ENCODE measurements around the gene BCL2L12. TPM values are rescaled to one million over a fixed set of nuclear protein-coding genes. Genes with fewer than 3 reads are reported as not detected.

BCL2L12 gene
- total RNA-seq, 2 experiments from 2014 or later: 87.2 to 89.1 TPM

DNA sequence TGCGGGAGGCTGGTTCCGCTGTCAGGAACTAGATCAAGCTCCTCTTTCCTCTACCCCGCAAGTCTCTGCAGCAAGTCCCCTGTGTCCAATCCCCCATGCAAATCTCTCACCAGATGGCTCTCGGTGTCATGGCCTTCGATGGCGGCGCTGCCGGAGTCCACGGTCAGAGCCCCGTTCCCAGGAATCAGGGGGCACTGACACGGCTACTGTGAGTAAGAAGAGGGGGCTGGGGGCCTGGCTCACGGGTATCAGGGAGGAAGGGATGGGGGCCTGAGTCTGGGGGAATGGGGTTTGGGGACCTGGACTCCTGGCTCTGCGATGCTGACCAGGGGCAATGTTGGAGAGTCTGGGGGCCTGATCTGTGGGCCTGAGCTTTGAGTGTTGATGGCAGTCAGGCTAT lies 19.7 kb upstream of the BCL2L12 start:
- DNase-seq: no peak
- H3K27me3 Mint-ChIP-seq: no peaks in the 10 kb centered on the region
- no peak overlapping the region for H3K27ac Mint-ChIP-seq
- H3K9me3 Mint-ChIP-seq: no peaks in the 10 kb centered on the region
- intact Hi-C loops (cut with micrococcal nuclease): no loop called here
- peaks cover 12% of the 10 kb centered on the region for H3K36me3 Mint-ChIP-seq
- H3K4me3 Mint-ChIP-seq: no peak overlapping the region
- H3K4me1 Mint-ChIP-seq (ENCODE audit: low read depth): peaks cover 28% of the 10 kb centered on the region
- ChIA-PET POLR2A (no interaction called here), CTCF (interaction anchor here (1.1 kb wide), 1 partner anchor 35 kb away, joined by 3 read pairs; no protein-coding TSS in a partner anchor)

DNA sequence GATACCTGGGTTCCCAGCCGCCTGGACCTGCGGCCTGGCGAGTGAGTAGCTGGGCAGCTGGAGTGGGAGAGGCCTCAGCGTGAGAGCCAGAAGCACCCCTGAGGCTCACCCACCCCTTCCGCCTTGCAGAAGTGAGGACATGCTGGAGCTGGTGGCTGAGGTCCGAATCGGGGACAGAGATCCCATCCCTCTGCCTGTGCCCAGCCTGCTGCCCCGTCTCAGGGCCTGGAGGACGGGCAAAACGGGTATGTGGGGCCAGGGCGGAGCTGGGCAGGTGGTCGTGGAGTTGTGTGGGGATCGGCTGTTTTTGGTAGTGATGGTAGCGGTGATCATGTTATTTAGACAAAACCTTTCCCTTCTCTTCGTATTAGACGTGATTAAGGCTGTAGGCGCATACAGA lies 19.1 kb upstream of the BCL2L12 start:
- Mint-ChIP-seq H3K36me3 (peaks cover 12% of the 10 kb centered on the region), H3K4me3 (no peak overlapping the region), H3K4me1 (ENCODE audit: low read depth) (peaks cover 27% of the 10 kb centered on the region), H3K27ac (no peak overlapping the region), H3K27me3 (no peaks in the 10 kb centered on the region), H3K9me3 (no peaks in the 10 kb centered on the region)
- no peak for DNase-seq
- CTCF ChIA-PET: interaction anchor here (1.1 kb wide), 1 partner anchor 34 kb away, joined by 3 read pairs; no protein-coding TSS in a partner anchor
- intact Hi-C loops (cut with micrococcal nuclease): no loop called here
- POLR2A ChIA-PET: no interaction called here

DNA sequence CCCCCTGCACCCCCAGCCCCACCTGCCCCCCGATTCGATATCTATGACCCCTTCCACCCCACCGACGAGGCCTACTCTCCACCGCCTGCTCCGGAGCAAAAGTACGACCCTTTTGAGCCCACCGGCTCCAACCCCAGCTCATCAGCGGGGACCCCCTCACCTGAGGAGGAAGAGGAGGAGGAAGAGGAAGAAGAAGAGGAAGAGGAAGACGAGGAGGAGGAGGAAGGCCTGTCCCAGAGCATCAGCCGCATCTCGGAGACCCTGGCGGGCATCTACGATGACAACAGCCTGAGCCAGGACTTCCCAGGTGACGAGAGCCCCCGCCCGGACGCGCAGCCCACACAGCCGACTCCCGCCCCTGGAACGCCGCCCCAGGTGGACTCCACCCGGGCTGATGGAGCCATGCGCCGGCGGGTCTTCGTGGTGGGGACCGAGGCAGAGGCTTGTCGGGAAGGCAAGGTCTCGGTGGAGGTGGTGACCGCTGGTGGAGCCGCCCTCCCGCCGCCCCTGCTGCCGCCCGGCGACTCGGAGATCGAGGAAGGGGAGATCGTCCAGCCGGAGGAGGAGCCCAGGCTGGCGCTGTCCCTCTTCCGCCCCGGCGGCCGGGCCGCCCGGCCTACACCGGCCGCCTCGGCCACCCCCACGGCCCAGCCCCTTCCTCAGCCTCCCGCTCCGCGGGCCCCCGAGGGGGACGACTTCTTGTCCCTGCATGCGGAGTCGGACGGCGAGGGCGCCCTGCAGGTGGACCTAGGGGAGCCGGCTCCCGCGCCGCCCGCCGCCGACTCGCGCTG lies 14.5 kb upstream of the BCL2L12 start:
- POLR2A ChIA-PET: no interaction called here

DNA sequence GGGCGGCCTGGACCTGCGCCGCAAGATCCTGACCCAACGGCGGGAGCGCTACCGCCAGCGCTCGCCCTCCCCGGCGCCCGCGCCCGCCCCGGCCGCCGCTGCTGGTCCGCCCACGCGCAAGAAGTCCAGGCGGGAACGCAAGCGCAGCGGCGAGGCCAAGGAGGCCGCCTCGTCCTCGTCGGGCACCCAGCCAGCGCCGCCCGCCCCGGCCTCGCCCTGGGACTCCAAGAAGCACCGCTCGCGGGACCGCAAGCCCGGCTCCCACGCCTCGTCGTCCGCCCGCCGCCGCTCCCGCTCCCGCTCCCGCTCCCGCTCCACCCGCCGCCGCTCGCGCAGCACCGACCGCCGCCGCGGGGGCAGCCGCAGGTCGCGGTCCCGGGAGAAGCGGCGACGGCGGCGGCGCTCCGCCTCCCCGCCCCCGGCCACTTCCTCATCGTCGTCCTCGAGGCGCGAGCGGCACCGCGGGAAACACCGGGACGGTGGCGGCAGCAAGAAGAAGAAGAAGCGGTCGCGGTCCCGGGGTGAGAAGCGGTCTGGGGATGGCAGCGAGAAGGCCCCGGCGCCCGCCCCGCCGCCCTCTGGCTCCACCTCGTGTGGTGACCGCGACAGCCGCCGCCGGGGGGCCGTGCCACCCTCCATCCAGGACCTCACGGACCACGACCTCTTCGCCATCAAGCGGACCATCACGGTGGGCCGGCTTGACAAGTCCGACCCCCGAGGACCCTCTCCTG lies 13.7 kb upstream of the BCL2L12 start:
- Mint-ChIP-seq H3K36me3 (peaks cover 22% of the 10 kb centered on the region), H3K4me3 (no peak overlapping the region), H3K27me3 (no peaks in the 10 kb centered on the region), H3K4me1 (ENCODE audit: low read depth) (peaks cover 2% of the 10 kb centered on the region), H3K9me3 (no peaks in the 10 kb centered on the region), H3K27ac (no peak overlapping the region)
- ChIA-PET POLR2A (no interaction called here), CTCF (no interaction called here)
- no peak for DNase-seq
- intact Hi-C loops (cut with micrococcal nuclease): no loop called here

More for the DNA sequence above, 14.5 kb upstream of the BCL2L12 start:
- Mint-ChIP-seq H3K9me3 (no peaks in the 10 kb centered on the region), H3K27ac (no peak overlapping the region), H3K36me3 (peaks cover 21% of the 10 kb centered on the region), H3K27me3 (no peaks in the 10 kb centered on the region), H3K4me3 (no peak overlapping the region), H3K4me1 (ENCODE audit: low read depth) (peaks cover 2% of the 10 kb centered on the region)
- DNase-seq: no peak
- intact Hi-C loops (cut with micrococcal nuclease): no loop called here
- CTCF ChIA-PET: no interaction called here

DNA sequence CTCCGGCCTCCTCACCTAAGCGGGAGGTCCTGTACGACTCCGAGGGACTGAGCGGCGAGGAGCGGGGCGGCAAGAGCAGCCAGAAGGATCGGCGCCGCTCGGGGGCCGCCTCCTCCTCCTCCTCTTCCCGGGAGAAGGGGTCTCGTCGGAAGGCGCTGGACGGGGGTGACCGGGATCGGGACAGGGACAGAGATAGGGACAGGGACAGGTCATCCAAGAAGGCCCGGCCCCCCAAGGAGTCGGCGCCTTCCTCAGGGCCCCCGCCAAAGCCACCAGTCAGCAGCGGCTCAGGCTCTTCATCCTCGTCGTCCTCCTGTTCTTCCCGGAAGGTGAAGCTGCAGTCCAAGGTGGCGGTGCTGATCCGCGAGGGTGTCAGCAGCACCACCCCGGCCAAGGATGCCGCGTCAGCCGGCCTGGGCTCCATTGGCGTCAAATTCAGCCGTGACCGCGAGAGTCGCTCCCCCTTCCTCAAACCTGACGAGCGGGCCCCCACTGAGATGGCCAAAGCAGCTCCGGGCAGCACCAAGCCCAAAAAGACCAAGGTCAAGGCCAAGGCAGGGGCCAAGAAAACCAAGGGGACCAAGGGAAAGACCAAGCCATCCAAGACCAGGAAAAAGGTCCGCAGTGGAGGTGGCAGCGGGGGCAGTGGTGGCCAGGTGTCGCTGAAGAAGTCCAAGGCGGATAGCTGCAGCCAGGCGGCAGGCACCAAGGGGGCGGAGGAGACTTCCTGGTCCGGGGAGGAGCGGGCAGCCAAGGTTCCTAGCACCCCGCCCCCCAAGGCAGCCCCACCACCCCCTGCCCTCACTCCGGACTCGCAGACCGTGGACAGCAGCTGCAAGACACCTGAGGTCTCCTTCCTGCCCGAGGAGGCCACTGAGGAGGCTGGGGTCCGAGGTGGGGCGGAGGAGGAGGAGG lies 12.9 kb upstream of the BCL2L12 start:
- ChIA-PET CTCF (no interaction called here), POLR2A (no interaction called here)
- no peak overlapping the region for H3K4me3 Mint-ChIP-seq
- no peak for DNase-seq
- H3K36me3 Mint-ChIP-seq: peaks cover 26% of the 10 kb centered on the region
- no peaks in the 10 kb centered on the region for H3K9me3 Mint-ChIP-seq
- H3K27ac Mint-ChIP-seq: no peak overlapping the region
- H3K4me1 Mint-ChIP-seq (ENCODE audit: low read depth): no peaks in the 10 kb centered on the region
- no peaks in the 10 kb centered on the region for H3K27me3 Mint-ChIP-seq
- intact Hi-C loops (cut with micrococcal nuclease): no loop called here

DNA sequence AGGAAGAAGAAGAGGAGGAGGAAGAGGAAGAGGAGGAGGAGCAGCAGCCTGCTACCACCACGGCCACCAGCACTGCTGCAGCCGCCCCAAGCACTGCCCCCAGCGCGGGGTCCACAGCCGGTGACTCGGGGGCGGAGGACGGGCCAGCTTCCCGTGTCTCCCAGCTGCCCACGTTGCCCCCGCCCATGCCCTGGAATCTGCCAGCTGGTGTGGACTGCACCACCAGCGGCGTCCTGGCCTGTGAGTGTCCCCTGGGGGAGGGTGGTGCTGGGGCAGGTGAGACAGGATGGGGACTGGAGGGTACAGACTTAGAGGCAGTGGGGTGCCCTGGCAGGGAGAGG lies 12.3 kb upstream of the BCL2L12 start:
- Mint-ChIP-seq H3K4me1 (ENCODE audit: low read depth) (no peaks in the 10 kb centered on the region), H3K27me3 (no peaks in the 10 kb centered on the region), H3K27ac (no peak overlapping the region), H3K36me3 (peaks cover 27% of the 10 kb centered on the region), H3K4me3 (no peak overlapping the region), H3K9me3 (no peaks in the 10 kb centered on the region)
- DNase-seq: no peak
- ChIA-PET CTCF (no interaction called here), POLR2A (no interaction called here)
- intact Hi-C loops (cut with micrococcal nuclease): no loop called here

DNA sequence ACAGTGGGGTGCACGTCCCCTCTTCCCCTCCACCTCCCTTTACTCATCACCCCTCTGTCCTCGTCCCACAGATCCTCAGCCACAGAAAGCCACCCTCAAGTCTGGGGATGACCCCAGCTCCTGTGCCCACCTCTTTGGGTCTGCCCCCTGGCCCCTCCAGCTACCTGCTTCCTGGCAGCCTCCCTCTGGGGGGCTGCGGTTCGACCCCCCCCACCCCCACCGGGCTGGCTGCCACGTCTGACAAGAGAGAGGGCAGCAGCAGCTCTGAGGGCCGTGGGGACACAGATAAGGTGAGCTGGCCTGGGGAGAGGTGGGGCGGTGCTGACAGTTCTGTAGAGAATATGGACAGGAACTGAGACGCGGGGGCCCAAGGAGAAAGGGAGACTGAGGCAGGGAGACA lies 11.2 kb upstream of the BCL2L12 start:
- Mint-ChIP-seq H3K9me3 (no peaks in the 10 kb centered on the region), H3K4me1 (ENCODE audit: low read depth) (peaks cover 3% of the 10 kb centered on the region), H3K4me3 (no peak overlapping the region), H3K36me3 (peaks cover 30% of the 10 kb centered on the region), H3K27me3 (no peaks in the 10 kb centered on the region), H3K27ac (no peak overlapping the region)
- no peak for DNase-seq
- intact Hi-C loops (cut with micrococcal nuclease): no loop called here
- ChIA-PET POLR2A (interaction anchor here (1.7 kb wide), 1 partner anchor 10 kb away, joined by 5 read pairs; no protein-coding TSS in a partner anchor), CTCF (interaction anchor here (2.0 kb wide), 1 partner anchor 13 kb away, joined by 5 read pairs; no protein-coding TSS in a partner anchor)

DNA sequence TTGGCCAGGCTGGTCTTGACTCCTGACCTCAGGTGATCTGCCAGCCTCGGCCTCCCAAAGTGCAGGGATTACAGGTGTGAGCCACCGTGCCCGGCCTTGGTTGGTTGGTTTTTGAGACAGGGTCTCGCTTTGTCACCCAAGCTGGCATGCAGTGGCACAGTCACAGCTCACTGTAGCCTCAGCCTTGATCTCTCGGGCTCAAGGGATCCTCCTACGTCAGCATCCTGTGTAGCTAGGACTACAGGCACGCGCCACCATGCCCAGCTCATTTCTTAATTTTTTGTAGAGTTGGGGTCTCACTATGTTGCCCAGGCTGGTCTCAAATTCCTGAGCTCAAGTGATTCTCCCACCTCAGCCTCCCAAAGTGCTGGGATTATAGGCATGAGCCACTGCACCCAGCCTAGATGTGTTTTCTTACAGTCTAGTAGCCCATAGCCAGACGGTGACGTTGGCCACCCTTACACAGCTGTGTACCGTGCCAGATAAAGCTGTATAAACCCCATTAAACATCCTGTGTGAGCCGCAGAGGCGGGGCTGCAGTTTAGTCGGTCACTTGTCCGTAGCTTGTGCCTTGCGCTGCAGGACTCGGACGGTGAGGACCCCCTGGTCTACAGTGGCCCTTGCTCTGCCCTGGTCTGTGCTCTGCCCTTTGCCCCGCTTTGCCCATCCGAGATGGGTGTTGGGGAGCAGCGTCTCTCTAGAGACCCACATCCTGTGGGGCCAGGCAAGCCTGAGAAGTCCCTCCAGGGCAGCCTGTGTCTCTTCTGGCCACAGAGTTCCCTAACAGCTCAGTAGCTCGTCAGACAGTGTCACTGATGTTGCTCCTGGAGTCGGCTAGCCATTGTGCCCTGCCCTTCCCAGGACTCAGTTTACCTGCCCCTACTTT lies 9.9 kb upstream of the BCL2L12 start:
- intact Hi-C loops (cut with micrococcal nuclease): no loop called here
- no peaks in the 10 kb centered on the region for H3K9me3 Mint-ChIP-seq
- peaks cover 3% of the 10 kb centered on the region for H3K4me1 Mint-ChIP-seq (ENCODE audit: low read depth)

DNA sequence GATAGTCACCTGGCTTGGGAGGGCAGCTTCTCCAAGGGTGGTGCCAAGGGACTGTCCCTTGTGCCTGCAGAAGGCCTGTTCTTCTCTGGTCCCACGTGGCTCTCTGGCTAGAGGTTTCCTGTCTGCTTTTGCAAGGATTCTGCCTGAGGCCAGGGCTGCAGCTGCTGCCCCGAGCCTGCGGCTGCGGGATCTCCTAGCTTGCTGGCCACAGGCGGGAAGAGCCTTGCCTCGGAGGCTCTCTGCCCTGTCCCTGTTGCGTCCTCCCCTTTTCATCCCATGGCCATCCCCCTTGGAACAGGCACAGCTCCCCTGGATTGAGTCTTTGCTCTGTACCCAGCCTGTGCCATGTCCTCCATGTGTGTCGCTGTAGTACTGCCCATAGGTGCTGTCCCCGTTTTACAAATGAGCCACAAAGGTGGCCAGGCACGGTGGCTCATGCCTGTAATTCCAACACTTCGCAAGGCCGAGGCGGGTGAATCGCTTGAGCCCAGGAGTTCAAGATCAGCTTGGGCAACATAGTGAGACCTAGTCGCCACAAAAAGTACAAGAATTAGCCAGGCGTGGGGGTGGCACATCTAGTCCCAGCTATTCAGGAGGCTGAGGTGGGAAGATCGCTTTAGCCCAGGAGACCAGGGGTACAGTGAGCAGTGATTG lies 9.2 kb upstream of the BCL2L12 start:
- no peak overlapping the region for H3K4me3 Mint-ChIP-seq
- intact Hi-C loops (cut with micrococcal nuclease): no loop called here
- no peak for DNase-seq
- peaks cover 32% of the 10 kb centered on the region for H3K36me3 Mint-ChIP-seq
- H3K9me3 Mint-ChIP-seq: no peaks in the 10 kb centered on the region
- ChIA-PET CTCF (interaction anchor here (1.5 to 2.5 kb wide), 3 partner anchors 16 to 24 kb away, joined by 4 to 13 read pairs (median 5); no protein-coding TSS in a partner anchor), POLR2A (interaction anchor here (1.3 to 1.7 kb wide), 2 partner anchors 8 to 20 kb away, joined by 3 to 5 read pairs; no protein-coding TSS in a partner anchor)
- H3K4me1 Mint-ChIP-seq (ENCODE audit: low read depth): peaks cover 3% of the 10 kb centered on the region
- H3K27me3 Mint-ChIP-seq: no peaks in the 10 kb centered on the region
- H3K27ac Mint-ChIP-seq: no peak overlapping the region

More for the DNA sequence above, 9.9 kb upstream of the BCL2L12 start:
- DNase-seq: no peak
- no peak overlapping the region for H3K4me3 Mint-ChIP-seq
- POLR2A ChIA-PET: interaction anchor here (0.5 to 1.7 kb wide), 5 partner anchors 8 to 704 kb away, joined by 3 to 6 read pairs (median 3); no protein-coding TSS in a partner anchor
- no peaks in the 10 kb centered on the region for H3K27me3 Mint-ChIP-seq
- H3K36me3 Mint-ChIP-seq: peaks cover 33% of the 10 kb centered on the region
- H3K27ac Mint-ChIP-seq: no peak overlapping the region
- CTCF ChIA-PET: interaction anchor here (0.8 to 2.5 kb wide), 4 partner anchors 12 to 86 kb away, joined by 3 to 13 read pairs (median 4); no protein-coding TSS in a partner anchor

DNA sequence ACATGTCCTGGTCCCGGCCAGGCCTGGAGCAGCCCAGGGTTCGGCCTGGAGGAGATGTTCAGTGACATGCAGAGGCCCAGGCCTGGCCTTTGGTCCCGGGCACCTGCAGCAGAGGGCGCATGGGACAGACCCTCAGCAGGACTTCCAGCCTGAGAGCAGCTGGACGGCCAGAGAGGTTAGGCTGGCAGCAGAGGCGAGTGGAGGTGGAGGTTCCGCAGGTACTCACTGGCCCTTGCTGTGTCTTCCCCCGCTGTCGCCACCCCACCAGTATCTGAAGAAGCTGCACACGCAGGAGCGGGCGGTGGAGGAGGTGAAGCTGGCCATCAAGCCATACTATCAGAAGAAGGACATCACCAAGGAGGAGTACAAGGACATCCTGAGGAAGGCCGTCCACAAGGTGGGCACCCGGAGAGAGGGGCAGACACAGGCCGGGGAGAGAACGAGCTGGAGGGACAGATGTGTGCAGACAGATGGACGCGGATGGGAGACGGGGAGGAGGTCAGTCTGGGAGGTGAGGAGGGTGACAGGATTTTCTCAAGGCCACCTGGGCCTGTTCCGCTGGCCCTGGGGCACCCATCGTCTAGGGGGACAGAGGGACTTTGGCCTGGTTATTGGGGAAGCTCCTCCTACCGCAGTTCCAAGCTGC lies 8.1 kb upstream of the BCL2L12 start:
- ChIA-PET POLR2A (no interaction called here), CTCF (interaction anchor here (2.2 to 2.5 kb wide), 2 partner anchors 15 to 21 kb away, joined by 5 to 13 read pairs; no protein-coding TSS in a partner anchor)
- H3K4me1 Mint-ChIP-seq (ENCODE audit: low read depth): peaks cover 5% of the 10 kb centered on the region
- H3K9me3 Mint-ChIP-seq: no peaks in the 10 kb centered on the region
- intact Hi-C loops (cut with micrococcal nuclease): no loop called here
- peaks cover 35% of the 10 kb centered on the region for H3K36me3 Mint-ChIP-seq
- no peak for DNase-seq
- H3K27me3 Mint-ChIP-seq: no peaks in the 10 kb centered on the region
- H3K27ac Mint-ChIP-seq: no peak overlapping the region
- H3K4me3 Mint-ChIP-seq: no peak overlapping the region

Measured in activated CD4-positive, alpha-beta memory T cell treated with anti-CD3 and anti-CD28 coated beads for 36 hours (primary cell).